IPS DF 19.7 (cell line): ENCODE results near the gene SACM1L.

Source experiments
- DNase-seq: peaks from one replicate; pipeline ENCODE4 v3.0.0-alpha.2; 2013; ENCODE audit warnings: low read depth, low spot score

Gene SACM1L, protein sequence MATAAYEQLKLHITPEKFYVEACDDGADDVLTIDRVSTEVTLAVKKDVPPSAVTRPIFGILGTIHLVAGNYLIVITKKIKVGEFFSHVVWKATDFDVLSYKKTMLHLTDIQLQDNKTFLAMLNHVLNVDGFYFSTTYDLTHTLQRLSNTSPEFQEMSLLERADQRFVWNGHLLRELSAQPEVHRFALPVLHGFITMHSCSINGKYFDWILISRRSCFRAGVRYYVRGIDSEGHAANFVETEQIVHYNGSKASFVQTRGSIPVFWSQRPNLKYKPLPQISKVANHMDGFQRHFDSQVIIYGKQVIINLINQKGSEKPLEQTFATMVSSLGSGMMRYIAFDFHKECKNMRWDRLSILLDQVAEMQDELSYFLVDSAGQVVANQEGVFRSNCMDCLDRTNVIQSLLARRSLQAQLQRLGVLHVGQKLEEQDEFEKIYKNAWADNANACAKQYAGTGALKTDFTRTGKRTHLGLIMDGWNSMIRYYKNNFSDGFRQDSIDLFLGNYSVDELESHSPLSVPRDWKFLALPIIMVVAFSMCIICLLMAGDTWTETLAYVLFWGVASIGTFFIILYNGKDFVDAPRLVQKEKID

DNA sequence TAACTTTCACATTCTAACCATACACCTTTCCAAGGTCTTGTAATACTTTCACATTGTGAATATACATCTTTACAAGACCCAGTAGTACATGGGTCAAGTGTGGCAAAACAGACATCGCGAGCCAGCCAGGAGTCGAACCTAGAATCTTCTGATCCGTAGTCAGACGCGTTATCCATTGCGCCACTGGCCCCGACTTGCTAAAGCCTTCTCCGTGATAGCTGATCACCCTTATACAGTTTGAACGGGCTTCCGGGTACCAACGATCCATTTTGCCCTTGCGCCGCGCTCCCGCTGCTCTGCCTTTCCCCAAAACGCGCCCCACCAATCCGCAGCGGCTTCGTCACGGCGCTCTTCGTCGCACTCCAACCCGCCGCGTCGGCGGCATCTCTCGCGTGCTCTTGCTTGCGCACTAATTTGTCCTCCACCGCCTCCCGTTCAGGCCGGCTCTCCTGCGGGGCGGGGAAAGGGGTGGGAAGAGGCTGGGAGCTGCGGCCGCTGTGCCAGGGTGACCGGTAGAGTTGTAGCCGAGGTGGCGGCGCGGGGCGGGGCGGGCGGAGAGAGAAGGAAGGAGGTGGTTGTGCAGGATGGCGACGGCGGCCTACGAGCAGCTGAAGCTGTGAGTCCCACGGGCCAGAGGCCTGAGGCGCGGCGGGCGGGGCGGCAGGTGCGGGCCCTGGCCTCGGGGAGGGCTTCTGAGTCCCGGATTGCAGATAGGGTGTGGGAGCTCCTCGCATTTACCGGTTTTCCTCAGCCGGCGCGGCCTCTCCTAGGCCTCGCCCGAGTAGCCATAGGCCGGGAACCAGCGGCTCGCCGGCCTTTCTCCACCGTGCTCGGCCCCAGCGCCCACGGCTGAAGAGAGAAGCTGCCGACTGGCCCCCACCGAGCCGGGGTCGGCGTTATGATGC, at the start of gene SACM1L:
SACM1L (plus strand) TSS at position 515 of the 905 bp plus-strand sequence; CDS start at position 585, 70 bp downstream.
- peak; percentile 83 for DNase-seq

DNA sequence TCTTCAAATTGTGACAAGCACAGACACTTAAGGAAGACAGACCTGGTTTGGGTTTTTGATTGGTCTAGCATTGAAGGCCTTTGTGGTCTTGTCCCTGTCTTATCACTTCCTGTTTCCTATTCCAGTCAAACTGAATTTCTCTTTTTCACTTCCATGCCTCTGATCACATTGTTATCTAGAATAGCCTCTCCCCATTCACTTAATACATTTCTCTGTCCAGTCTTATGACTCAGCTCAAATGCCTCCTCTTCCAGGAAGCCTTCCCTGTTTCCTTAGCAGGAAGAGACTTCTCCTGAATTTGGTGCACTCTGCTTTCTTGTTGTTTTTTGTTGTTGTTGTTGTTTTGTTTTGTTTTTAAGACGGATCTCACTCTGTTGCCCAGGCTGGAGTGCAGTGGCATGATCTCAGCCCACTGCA, 49.1 kb upstream of the SACM1L start:
- no peak for DNase-seq

DNA sequence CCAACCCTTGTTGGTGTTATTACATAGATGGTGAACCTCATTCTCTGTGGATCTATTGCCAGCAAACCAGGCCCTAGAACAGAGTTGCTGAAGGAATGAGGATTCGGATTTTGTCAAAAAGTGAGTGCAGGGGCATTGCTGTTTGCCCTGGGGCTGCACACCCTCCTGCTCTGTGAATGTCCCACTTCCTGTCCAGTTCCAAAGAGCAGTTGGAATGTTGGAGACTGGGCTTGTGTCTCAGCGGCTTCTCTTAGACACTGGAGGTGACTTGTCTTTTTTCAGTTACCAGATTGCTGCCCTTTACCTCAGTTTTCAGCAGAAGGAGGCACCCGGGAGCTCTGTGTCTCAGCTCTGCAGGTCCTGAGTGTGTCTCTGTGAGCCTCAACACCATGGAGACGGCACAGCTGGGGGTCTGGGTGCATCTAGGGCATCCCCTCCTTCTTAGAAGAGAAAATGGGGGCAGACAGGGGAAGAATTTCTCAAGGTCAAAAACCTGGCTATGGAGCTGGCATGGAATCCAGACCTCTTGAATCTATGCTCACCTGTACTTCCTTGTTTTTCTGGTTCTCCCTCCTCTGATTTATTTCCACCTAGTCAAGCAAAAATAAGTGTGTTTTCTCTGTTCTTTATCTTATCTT, 48.4 kb upstream of the SACM1L start:
- DNase-seq: no peak

DNA sequence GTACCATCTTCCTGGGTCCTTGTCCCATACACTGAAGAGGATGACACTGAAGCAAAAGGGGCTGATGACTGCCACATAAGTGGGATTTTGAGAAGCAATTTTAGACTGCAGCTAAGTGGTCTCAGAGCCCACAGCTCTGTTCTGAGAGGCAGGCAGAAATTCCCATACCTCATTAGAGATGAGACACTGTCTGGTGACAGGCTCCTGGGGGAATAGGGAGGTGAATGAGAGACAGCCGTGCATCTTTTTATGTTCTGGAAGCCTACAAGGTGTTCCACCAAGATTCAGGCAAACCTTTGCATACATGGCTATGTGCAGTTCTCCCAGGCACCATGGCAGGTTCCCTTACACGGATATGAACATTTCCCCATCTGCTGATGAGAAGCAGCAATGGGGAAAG, 47.4 kb upstream of the SACM1L start:
- no peak for DNase-seq

DNA sequence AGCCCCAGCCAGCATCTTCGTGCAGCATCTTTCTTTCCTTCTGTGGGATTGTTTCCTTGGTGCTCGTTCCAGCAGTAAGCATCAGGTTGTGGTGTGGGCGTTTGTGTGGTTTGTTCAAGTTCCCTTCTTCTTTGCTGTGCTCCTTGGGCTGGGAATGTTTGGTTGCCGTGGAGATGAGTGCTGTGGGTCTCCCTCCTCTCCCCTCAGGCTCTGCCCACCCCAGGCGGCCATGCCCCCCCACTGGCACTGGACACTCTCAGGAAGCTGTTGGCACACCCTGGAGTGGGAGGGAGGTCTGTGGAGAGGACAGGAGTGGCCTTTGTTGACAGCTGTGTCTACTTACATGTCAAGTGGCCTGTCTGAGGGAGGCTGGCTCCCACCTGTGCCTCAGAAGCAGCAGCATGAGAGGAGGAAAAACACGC, 46.5 kb upstream of the SACM1L start:
- DNase-seq: no peak

DNA sequence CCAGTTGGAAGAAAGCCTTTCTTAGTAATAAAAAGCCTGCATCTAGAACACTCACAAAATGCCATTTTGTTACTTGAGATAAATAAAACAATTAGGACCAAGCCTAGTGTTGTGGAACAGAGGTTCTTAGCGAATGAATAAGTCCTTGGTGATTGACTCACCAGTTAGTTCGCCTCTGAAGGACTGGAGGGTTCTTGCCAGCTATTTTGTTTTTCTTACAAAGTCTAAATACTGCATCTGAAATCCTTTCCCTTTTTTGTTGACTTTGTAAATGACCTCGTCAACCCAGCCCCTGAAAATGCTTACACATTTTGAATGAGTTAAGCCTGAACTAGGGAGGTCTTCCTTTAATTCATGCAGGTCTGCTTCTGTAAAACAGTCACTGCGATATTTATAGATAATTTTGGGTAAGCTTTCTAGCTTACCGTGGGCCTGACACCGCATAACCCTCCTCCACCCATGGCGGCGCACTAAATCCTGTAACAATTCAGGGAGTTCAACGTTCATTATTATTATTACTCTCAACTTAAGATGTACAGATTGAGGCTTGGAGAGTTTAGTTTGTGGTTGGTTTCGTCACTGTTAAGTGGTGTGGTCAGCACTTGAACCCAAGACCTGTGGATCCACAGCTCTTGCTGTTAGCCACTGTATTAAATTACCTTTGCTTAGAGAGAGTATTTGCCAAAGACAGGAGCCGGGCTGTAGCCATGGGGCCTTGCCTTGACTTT, 45.0 kb upstream of the SACM1L start:
- no peak for DNase-seq

DNA sequence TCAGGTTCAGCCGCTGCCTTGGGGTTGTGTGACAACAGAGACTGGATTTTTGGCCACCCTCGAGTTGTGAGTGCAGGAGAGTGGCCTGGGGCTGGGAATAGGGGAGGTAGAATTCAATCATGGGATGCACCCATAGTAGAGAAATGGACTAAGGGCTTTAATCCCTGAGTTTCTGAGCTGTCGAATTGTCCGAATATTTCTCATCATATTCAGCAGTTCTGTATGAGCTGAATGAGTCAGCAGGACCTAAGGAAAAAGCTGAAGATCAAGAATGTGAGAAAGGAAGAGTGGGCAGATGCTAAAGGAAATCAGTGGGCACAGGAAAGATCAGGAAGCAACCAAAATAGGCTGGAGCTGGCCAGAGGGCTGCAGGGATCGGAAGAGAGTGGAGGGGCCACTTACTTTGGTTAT, 44.4 kb upstream of the SACM1L start:
- no peak for DNase-seq

DNA sequence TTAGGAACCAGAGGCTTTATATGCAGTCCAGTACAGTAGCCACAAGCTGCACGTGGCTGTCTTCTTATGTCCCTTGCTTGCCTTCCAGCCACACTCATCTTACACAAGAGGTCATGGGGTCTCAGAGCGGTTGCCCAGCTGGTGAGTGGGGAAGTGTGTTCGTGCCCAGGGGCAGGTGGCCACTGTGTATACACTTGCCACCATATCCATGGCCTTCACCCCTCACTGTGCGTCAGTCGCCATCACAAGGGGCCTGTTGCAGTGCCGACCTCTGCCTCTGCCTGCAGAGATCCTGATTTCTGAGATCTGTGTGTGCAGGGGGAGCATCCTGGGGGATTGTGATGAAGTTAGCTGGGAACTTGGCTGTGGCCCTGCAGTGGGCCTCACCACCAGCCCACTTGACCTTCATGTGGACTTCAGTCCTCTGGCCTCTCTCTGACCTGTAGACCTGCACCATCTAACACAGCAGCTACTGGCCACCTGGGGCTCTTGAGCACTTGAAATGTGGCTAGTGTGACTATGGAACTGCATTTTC, 43.1 kb upstream of the SACM1L start:
- no peak for DNase-seq

DNA sequence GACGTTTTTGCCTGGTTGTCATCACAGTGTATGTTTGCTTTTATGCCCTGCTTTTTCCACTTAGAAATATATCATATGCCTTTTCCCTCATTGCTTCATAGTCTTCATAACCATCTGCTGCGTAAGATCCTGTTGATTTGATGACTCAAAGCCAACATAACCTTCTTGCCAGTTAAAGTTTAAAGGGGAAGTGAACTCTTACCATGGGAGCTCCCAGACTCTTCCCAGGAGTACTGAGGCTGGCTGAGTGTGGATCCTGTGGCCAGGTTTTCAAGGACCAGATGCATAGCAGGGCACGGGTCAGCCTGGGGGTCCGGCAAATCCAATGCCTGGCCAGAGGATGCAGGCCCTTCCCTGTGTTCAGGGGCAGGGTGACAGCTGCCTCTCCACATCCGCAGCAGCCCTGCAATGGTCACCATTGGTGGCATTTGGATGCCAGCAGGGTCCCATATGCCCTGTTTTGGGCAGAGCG, 42.0 kb upstream of the SACM1L start:
- DNase-seq: no peak

DNA sequence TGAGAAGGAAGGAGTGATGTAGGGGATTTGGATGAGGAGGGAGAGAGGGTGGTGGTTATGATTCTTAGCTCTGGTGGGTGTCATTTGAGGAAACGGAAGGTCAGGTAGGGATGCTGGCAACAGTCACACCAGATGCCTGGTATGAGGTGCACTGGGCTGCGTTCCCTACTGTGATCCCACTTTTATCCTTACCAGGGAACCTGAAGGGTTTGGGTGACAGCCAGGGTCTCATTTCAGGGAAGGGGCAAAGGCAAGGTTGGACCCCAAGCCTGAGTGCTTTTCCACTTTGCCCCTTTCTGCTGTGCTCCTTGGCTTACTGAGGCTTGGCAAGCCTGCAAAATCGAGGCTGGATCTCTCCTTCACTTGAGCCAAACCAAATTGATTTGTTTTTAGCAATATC, 36.0 kb upstream of the SACM1L start:
- DNase-seq: no peak

DNA sequence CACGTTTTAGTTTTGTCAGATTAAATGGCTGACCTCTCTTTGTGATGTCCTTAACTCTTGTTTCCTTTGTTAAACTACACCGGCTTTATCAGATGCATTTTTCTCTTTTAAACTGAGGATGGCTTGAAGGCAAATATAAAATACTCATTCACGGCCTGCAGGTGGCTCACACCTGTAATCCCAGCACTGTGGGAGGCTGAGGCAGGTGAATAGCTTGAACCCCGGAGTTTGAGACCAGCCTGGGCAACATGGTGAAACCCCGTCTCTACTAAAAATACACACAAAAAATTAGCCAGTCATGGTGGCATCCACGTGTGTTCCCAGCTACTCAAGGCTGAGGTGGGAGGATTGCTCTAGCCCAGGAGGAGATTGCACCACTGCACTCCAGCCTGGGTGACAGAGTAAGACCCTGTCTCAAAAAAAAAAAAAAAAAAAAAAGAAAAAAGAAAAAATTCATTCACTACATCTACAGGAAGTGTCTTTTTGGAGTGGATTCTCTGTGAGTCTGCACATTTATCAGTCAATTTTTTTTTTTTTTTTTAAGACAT, 34.7 kb upstream of the SACM1L start:
- DNase-seq: no peak

DNA sequence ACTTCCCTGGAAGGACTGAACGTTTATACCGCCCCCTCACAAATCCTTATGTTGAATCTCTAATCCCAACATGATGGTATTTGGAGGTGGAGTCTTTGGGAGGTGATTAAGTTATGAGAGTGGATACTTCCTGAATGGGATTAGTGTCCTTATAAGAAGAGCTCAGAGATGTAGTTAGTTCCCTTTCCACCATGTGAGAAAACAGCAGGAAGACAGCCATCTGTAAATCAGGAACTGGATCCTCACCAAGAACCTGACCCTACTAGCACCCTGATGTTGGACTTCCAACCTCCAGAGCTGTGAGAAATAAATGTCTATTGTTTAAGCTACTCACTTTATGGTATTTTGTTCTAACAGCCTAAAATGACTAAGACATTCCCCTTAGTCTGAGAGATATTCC, 33.3 kb upstream of the SACM1L start:
- DNase-seq: no peak

DNA sequence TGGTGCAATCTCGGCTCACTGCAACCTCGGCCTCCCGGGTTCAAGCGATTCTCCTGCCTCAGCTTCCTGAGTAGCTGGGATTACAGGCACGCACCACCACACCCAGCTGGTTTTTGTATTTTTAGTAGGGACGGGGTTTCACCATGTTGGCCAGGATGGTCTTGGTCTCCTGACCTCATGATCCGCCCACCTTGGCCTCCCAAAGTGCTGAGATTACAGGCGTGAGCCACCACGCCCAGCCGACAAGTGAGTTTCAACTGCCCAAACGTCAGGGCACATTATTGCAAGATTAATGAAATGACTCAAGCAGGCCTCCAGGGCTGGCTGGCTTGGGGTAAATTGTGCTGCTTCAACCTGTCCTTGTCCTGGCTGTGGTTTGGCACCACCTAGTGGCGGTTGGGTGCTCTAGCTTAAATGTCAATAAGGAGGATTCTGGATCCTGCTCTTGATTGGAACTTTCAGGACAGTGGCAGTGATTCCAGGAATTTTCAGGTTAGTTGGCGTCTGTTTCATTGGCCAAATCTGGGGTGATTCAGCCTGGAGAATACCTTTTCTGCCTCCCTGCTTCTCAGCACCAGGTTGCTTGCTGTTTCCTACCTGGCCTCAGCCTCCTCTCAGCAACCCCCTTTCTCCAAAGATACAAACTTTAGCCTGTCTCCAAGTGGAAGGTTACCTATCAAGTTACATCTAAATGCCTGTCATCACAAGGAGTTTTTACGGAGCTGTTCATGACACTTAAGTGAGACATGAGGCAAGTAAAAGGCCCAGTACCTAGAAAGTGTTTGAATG, 32.4 kb upstream of the SACM1L start:
- peak; percentile 88 for DNase-seq

DNA sequence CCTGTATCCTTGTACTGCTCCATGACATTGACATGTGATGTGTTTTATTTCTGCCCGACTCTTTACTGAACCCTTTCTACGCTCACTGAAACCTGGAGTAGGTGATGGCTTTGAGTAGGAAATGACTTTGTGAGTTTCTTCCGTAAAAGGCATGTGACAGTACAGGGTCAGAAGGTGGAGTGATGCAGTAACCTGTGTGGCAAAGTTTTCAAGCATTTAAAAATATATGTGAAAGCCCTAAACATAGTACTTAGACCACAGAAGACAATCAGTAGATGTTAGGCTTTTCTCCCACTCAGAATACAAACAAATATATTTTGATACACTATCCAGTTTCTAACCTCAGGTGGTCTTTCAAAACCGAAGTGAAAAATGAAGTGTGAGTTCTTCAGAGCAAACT, 31.3 kb upstream of the SACM1L start:
- no peak for DNase-seq

DNA sequence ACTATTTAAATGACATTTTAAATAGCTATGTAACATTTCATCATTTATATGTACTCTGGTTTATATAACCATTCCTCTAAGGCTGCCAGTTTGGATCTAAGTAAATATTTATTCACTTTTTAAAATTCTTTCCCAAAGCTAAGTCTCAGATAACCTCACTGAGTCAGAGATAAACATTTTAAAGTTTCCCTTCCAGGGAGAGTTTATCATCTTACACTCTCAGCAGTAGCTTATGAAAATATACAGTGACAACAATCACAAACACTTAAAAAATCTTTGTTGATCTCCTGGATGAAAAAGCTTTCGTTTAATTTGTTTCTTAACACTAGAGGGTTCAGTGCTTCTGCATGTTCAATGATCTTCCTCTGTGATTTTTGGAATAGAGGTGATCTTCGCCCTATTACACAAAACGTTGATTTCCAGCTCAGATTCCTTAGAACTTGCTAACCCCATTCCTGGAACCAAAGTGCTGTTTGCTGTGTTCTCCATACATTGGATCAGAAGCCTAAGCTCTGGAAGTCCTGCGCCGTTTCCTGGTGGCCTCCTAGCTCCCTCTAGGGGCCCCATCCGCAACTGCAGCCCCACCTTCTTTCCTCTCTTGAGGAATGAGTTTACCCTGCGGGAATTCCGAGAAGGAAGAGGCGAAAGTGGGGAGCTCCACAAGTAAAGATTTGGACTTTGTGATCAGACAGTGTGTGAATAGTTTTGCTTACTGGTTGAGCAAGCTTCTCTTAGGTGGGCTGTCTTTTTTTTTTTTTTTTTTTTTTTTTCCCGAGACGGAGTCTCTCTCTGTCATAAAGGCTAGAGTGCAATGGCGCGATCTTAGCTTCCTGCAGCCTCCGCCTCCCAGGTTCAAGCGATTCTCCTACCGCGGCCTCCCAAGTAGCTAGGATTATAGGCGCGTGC, 29.3 kb upstream of the SACM1L start:
- DNase-seq: no peak

DNA sequence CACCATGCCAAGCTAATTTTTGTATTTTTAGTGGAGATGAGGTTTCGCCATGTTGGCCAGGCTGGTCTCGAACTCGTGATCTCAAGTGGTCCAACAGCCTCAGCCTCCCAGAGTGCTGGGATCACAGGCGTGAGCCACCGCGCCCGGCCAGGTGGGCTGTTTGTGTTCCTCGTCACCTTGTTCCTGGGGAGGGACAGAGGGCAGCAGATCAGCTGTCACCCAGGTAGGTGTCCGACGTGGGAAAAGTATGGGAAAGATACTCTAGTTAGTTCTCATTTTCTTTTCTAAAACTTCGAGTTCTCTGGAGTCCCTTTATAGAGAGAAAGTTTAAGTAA, 28.7 kb upstream of the SACM1L start:
- no peak for DNase-seq

DNA sequence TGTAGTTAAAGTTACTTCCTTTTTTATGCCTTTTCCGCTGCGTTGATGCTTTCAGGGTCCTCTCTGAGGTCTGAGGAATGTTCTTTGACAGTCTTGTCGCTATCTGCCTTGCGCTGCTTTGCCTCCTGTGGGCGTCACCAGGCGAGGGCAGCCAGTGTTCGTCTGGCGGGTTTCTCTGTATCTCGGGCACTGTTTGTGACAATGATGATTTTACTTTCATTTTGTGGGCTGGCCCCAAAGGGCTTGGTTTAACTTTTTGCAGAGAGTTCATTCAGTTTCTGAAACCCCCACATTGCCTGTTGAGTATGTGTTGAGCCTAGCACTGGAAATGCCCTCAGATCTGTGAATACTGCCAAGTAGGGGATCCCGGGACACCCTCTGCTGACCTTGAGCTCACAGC, 24.6 kb upstream of the SACM1L start:
- DNase-seq: no peak

DNA sequence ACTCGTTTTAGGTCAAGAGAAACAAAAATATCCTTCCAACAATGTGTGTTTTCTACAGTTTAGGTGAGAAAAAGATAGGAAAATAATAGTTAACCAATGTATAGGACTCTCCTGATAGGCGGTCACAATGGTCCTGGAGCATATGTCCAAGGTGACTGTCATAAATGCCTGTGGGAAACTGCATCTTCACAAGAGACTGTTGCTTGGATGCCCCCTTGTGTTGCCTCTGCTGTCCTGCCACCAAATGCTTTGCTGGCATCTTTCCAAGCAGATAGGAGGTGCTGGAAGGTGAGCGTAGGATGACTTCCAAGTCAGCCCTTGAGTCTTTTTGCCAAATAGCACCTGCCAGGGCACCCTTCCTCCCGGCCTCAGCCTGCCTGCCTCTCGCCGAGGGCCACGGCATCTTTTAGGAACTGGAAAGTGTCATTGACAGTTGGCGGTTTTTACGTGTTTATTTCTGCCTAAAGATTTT, 24.1 kb upstream of the SACM1L start:
- no peak for DNase-seq
